GM13977 (cell line): ENCODE measurements around the gene GULP1.

Experiments used
- DNase-seq: peaks from one replicate; pipeline ENCODE4 v3.0.0; 2012; ENCODE audit warnings: low spot score
- CTCF ChIP-seq: IDR thresholded peaks from 2 replicates; pipeline ENCODE4 v1.5.1; 2012; ENCODE audit warnings: mild to moderate bottlenecking, control low read depth; ENCODE audit not compliant: insufficient read depth; ENCODE audit errors: extremely low read depth, missing control alignments
- in situ Hi-C: fragments of 300-500 bp; cut with MboI; formaldehyde crosslinking; loops from one replicate; pipeline ENCODE4 v1.12.0; 2022; ENCODE audit warnings: low sequenced_read_pairs, low pct_unique_long_range_greater_than_20kb, mixed read lengths, inconsistent platforms; ENCODE audit not compliant: unreplicated experiment

Gene GULP1

DNA sequence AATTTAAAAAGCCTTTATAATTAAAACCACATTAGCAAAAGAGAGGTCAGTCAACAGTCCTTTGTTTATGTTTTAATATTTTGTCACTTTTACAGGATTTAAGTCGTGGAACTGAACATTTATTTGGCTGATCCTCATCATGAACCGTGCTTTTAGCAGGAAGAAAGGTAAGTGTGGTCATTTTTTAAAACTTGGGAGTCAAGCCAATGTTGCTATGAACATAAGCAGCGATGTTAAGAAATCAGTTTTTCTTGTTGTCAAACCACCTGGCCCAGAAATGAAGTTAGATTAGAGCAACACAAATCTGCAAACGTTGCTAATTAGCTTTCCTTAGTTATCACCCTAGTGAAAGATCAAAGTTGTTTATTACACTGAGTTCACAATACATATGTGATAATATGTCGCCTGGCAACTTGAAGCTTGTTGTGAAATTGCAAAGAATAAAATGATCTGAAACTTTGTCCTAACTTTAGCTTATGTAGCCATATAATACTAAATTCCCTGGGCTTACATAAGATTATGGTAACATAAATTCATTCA lies 186.0 kb downstream of the GULP1 start:
- in situ Hi-C loops, result no loop called here
- DNase-seq, result no peak
- no peak for TF ChIP-seq CTCF

- no peak for DNase-seq
- in situ Hi-C loops, result no loop called here
- TF ChIP-seq CTCF, result no peak
These were observed 187.1 kb downstream of the GULP1 start for GRCh38 chr2:188478724-188479123.

DNA sequence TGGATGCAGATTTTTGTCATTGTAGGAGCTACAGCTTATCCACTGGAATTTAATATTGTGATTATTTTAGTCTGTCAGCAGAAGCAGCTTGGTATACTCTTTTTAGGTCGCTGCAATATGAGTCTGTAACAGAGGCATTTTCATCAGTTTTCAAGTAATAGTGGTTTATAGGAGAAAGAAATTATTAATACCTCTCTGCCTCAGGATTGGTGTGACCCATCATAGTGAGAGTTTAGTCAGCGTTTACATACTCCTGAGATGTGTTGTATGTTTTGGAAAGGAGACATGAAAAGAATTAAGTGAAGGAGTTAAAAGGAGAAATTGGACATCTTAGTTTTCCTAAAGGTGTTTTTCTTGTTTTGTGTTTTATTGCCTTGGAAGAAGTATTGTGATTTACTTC lies 189.8 kb downstream of the GULP1 start:
- no peak for TF ChIP-seq CTCF
- no peak for DNase-seq
- in situ Hi-C loops, result no loop called here

DNA sequence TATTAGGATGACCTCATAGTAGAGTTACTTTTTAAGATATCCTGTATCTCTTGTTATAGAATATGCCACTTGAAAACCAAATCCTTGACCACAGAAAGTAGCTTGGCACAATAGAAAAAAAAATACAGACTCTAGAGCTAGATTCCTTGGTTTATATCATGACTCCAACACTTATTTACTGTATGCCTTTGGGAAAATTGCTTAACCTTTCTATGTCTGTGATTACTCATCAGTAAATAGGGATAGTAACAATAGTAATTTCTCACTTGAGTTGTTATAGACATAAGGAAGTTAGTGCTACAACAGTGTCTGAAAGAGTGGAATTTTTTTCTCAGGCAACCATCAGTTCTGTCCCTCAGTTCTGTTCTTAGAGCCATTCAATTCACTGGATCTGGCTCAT lies 193.8 kb downstream of the GULP1 start:
- no peak for DNase-seq
- no peak for TF ChIP-seq CTCF
- in situ Hi-C loops, result no loop called here

- in situ Hi-C loops, result no loop called here
- no peak for TF ChIP-seq CTCF
- no peak for DNase-seq
These were observed 201.1 kb downstream of the GULP1 start for GRCh38 chr2:188492751-188493150.

DNA sequence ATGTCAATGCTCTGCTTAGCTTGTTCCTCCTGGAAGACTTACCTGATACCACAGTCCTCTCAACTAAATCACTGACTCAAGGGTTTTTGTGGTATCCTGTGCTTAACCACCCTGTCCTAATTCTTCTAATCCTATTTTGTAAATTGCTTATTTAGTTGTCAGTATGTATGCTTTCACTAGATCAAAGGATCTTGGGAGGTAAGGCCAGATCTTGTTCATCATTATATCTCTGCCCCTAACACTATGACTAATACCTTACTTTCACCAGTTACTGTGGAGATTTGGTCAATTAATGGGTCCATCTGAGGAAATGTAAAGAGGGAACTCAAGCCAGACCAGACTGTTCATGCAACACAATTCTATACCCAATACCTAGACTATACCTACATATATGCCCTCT lies 203.2 kb downstream of the GULP1 start:
- TF ChIP-seq CTCF, result no peak
- DNase-seq, result no peak
- in situ Hi-C loops, result no loop called here

DNA sequence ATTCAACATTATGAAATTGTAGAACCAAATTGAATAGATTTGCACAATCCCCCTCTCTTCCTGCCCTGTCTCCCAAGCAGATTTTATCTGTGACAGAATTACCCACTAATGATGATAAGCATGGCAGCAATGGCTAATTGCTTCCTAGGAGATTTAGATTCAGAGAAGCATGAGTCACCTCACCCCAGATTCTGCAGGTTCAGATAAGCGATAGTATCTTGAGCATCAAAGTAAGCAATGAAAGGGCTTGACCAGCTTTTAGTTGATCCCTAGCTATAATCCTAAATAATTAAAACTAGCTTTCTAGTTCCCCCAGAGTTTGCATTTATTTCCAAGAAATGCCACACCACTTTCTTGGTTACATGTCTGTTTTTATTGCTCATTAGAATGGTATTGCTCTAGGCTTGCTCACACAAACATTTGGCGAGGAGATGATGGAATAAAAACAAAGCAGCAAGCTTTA lies 204.3 kb downstream of the GULP1 start:
- in situ Hi-C loops, result no loop called here
- TF ChIP-seq CTCF, result no peak
- no peak for DNase-seq
